ENCODE measurements around the gene MNAT1.

Gene MNAT1

DNA sequence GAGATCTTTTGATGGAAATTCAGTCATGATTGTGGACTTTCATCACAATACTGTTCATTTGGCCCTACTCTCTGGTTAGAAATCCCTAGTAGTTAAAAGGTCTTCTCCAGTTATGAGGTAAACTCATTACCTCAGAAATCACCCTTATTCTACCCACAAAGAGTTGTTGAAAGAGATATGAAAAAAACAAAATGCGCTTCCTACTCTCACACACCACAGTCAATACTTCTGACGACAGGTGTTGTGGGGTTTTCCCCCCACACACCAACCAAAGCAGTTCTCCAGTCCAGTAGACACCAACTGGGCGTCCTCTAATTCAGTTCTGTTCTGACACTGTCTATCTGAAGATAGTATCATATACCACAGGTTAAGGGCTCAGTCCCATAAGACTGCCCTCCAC, 191.4 kb downstream of the MNAT1 start:
- Histone ChIP-seq H3K27me3 (ENCODE audit: control insufficient read depth, insufficient read depth, low read length) (no peaks in the 10 kb centered on the region), H3K9me3 (ENCODE audit: control insufficient read depth, low read length) (no peaks in the 10 kb centered on the region), H3K9ac (no peak overlapping the region), H3K79me2 (peaks cover 4% of the 10 kb centered on the region), H3K4me3 (ENCODE audit: low read depth, low read length) (no peak overlapping the region), H3K4me2 (ENCODE audit: low read length) (no peak overlapping the region), H3K36me3 (ENCODE audit: control insufficient read depth, insufficient read depth, low read length) (no peaks in the 10 kb centered on the region), H3K27ac (no peak overlapping the region), H2AFZ (no peak overlapping the region), H3K4me1 (no peaks in the 10 kb centered on the region)
- TF ChIP-seq, protein P1, sequence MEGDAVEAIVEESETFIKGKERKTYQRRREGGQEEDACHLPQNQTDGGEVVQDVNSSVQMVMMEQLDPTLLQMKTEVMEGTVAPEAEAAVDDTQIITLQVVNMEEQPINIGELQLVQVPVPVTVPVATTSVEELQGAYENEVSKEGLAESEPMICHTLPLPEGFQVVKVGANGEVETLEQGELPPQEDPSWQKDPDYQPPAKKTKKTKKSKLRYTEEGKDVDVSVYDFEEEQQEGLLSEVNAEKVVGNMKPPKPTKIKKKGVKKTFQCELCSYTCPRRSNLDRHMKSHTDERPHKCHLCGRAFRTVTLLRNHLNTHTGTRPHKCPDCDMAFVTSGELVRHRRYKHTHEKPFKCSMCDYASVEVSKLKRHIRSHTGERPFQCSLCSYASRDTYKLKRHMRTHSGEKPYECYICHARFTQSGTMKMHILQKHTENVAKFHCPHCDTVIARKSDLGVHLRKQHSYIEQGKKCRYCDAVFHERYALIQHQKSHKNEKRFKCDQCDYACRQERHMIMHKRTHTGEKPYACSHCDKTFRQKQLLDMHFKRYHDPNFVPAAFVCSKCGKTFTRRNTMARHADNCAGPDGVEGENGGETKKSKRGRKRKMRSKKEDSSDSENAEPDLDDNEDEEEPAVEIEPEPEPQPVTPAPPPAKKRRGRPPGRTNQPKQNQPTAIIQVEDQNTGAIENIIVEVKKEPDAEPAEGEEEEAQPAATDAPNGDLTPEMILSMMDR (IDR thresholded peaks at IDR 0.05): no peak

DNA sequence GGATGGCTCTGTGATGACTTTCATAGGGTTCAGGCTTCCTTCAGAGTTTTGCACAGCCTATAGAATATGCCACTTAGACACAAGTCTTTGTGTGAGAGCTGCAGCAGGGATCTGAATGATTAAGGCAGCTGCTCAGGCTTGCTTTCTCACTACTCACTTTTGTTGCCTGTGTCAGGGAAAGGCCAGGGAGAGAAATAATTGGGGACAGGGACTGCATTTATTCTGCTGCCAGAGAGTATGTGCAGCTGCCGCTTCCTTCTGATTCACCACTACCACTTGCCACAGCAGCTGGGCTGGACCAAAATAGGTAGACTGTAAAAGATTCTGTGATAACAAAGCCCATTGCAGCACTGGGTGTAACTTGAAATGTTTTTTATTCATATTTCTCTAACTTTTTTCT, 196.7 kb downstream of the MNAT1 start:
- TF ChIP-seq, protein P1 (IDR thresholded peaks at IDR 0.05): no peak
- H3K9ac ChIP-seq: no peak overlapping the region
- H3K27ac ChIP-seq: no peak overlapping the region
- H3K36me3 ChIP-seq (ENCODE audit: control insufficient read depth, insufficient read depth, low read length): no peaks in the 10 kb centered on the region
- H3K4me1 ChIP-seq: no peaks in the 10 kb centered on the region
- no peaks in the 10 kb centered on the region for H3K9me3 ChIP-seq (ENCODE audit: control insufficient read depth, low read length)
- H3K79me2 ChIP-seq: peaks cover 14% of the 10 kb centered on the region
- H3K4me2 ChIP-seq (ENCODE audit: low read length): no peak overlapping the region
- H3K4me3 ChIP-seq (ENCODE audit: low read depth, low read length): no peak overlapping the region
- no peak overlapping the region for H2AFZ ChIP-seq
- no peaks in the 10 kb centered on the region for H3K27me3 ChIP-seq (ENCODE audit: control insufficient read depth, insufficient read depth, low read length)

DNA sequence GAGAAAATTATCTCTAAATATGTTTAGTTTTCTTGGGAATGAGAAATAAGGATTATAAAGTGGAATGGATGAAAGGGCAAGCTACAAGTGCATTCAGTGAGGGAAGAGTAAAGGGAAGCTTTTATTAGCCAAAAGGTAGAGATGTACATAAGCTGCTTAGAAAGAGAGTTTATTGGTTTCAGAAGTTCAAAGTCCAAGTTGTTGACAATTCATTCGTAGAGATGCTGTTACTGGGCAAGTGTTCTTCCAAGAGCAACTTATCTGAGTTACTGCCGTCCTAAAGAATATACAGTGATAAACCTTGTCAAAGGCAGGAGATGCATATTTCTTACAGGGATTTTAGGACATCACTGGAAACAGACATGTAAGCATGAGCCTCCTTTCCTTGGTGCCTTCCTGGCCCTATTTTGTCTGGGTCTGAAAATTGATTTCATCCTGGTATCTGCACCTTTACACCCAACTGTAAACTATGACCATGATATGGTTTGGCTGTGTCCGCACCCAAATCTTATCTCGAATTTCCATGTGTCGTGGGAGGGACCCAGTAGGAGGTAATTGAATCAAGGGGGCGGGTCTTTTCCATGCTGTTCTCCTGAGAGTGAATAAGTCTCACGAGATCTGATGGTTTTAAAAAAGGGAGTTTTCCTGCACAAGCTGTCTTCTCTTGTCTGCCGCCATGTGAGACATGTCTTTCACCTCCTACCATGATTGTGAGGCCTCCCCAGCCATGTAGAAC, 199.5 kb downstream of the MNAT1 start:
- Histone ChIP-seq H2AFZ (no peak overlapping the region), H3K36me3 (ENCODE audit: control insufficient read depth, insufficient read depth, low read length) (no peaks in the 10 kb centered on the region), H3K9ac (no peak overlapping the region), H3K27me3 (ENCODE audit: control insufficient read depth, insufficient read depth, low read length) (no peaks in the 10 kb centered on the region), H3K27ac (no peak overlapping the region), H3K9me3 (ENCODE audit: control insufficient read depth, low read length) (no peaks in the 10 kb centered on the region), H3K4me3 (ENCODE audit: low read depth, low read length) (no peak overlapping the region), H3K4me1 (no peaks in the 10 kb centered on the region), H3K4me2 (ENCODE audit: low read length) (no peak overlapping the region), H3K79me2 (peaks cover 14% of the 10 kb centered on the region)
- TF ChIP-seq, protein P1 (IDR thresholded peaks at IDR 0.05): no peak

DNA sequence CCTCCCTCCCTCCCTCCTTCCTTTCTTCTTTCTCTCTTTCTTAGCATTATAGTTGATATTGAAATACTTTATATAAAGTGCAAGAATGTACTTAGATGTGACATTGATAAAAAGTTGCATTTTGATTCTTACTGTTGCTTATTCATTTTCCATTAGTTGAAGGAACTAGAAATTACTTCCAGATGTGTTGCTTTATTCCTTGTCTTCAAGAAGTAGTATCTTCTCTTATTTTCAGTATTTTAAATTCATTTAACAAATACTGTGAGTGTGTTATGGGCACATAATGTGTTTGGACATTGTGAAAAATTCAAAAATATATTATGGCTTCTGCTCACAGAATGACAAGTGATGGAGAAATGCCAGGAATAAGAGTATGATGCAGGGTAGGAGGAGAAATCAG, 200.8 kb downstream of the MNAT1 start:
- no peaks in the 10 kb centered on the region for H3K27me3 ChIP-seq (ENCODE audit: control insufficient read depth, insufficient read depth, low read length)
- H3K9ac ChIP-seq: no peak overlapping the region
- no peaks in the 10 kb centered on the region for H3K4me1 ChIP-seq
- H3K4me2 ChIP-seq (ENCODE audit: low read length): no peak overlapping the region
- peaks cover 18% of the 10 kb centered on the region for H3K79me2 ChIP-seq
- H2AFZ ChIP-seq: no peak overlapping the region
- H3K27ac ChIP-seq: no peak overlapping the region
- H3K4me3 ChIP-seq (ENCODE audit: low read depth, low read length): no peak overlapping the region
- no peaks in the 10 kb centered on the region for H3K36me3 ChIP-seq (ENCODE audit: control insufficient read depth, insufficient read depth, low read length)
- no peaks in the 10 kb centered on the region for H3K9me3 ChIP-seq (ENCODE audit: control insufficient read depth, low read length)
- TF ChIP-seq, protein P1 (IDR thresholded peaks at IDR 0.05): no peak

DNA sequence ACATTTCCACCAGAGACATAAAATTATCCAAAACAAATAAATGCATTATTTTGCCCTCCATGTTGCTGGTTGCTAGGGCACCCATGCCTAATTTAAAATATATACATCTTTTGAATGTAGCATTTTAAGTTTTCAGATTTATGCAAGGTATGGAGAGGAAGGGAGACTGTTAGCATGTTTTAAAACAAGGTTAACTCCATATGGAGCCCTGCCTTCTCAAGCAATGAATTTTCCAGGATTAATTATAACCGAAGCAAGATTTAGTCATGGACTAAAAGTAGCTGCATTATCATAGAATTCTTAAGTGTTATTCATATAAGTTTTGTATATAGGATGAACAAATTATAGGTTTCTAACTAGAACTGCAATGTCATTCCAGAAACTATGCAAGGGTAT, 209.1 kb downstream of the MNAT1 start:
- peaks cover 4% of the 10 kb centered on the region for H3K79me2 ChIP-seq
- H3K36me3 ChIP-seq (ENCODE audit: control insufficient read depth, insufficient read depth, low read length): no peaks in the 10 kb centered on the region
- peaks cover 9% of the 10 kb centered on the region for H3K4me1 ChIP-seq
- no peak overlapping the region for H3K9ac ChIP-seq
- TF ChIP-seq, protein P1 (IDR thresholded peaks at IDR 0.05): no peak
- H3K9me3 ChIP-seq (ENCODE audit: control insufficient read depth, low read length): no peaks in the 10 kb centered on the region
- H3K4me3 ChIP-seq (ENCODE audit: low read depth, low read length): no peak overlapping the region
- no peak overlapping the region for H2AFZ ChIP-seq
- no peak overlapping the region for H3K4me2 ChIP-seq (ENCODE audit: low read length)
- no peak overlapping the region for H3K27ac ChIP-seq
- H3K27me3 ChIP-seq (ENCODE audit: control insufficient read depth, insufficient read depth, low read length): no peaks in the 10 kb centered on the region
